PC-3 (cell line): ENCODE measurements around the gene MUC6. TPM values are rescaled to one million over a fixed set of nuclear protein-coding genes. Genes with fewer than 3 reads are reported as not detected.
A peak's percentile ranks its signal among the peaks of the same experiment; 100 is the strongest.

ENCODE experiments used
- ATAC-seq: fragments of 200-7000 bp; cut with Tn5 transposase; 2 replicates; pipeline ENCODE4 v1.9.1; 2020; ENCODE audit warnings: mild to moderate bottlenecking, moderate library complexity
- BruUV-seq: library from RNA; stranded (reverse); fragments of 400-500 nt; replicated peaks from 2 replicates; lab custom pipeline; 2021; lab: Mats Ljungman, UMichigan
- CTCF ChIA-PET: fragments of 300-600 bp; sonication (Branson Sonifier 250); formaldehyde crosslinking; loops from one replicate; lab custom pipeline; 2022; ENCODE audit warnings: antibody characterized with exemption; lab: Charles Lee
- POLR2A ChIA-PET: fragments of 300-600 bp; sonication (Branson Sonifier 250); formaldehyde crosslinking; loops from one replicate; lab custom pipeline; 2022; ENCODE audit warnings: antibody characterized with exemption; ENCODE audit not compliant: unreplicated experiment; lab: Charles Lee
- DNase-seq: peaks from one replicate; pipeline ENCODE4 v3.0.0-alpha.2; 2015
- H2AFZ ChIP-seq: fragments of 300-600 bp; sonication (generic); 2 replicates; pipeline ENCODE4 v1.6.0; 2016; ENCODE audit warnings: antibody characterized with exemption, low read length
- H3F3A ChIP-seq: fragments of 300-600 bp; sonication (generic); one replicate; pipeline ENCODE4 v1.6.0; 2017; ENCODE audit warnings: antibody characterized with exemption, low read length, control low read depth, mild to moderate bottlenecking; ENCODE audit not compliant: unreplicated experiment
- H3K27ac ChIP-seq: fragments of 300-600 bp; sonication (generic); 2 replicates; pipeline ENCODE4 v1.5.1; 2016; ENCODE audit warnings: mild to moderate bottlenecking, low read length
- H3K27me3 ChIP-seq: fragments of 300-600 bp; sonication (generic); 2 replicates; pipeline ENCODE4 v1.6.1; 2016; ENCODE audit warnings: low read length, mixed read lengths
- H3K36me3 ChIP-seq: fragments of 300-600 bp; sonication (generic); 2 replicates; pipeline ENCODE4 v1.6.1; 2016; ENCODE audit warnings: low read depth, mixed run types, low read length, mixed read lengths
- H3K4me1 ChIP-seq: fragments of 300-600 bp; sonication (generic); 2 replicates; pipeline ENCODE4 v1.5.1; 2016; ENCODE audit warnings: low read length; ENCODE audit not compliant: insufficient read depth
- H3K4me2 ChIP-seq: fragments of 300-600 bp; sonication (generic); 2 replicates; pipeline ENCODE4 v1.6.0; 2016; ENCODE audit warnings: low read length
- H3K4me3 ChIP-seq: fragments of 300-600 bp; sonication (generic); 2 replicates; pipeline ENCODE4 v1.5.1; 2016; ENCODE audit warnings: mild to moderate bottlenecking, low read length, mixed read lengths
- H3K79me2 ChIP-seq: fragments of 300-600 bp; sonication (generic); 2 replicates; pipeline ENCODE4 v1.6.1; 2017; ENCODE audit warnings: low read length, mixed read lengths
- H3K9ac ChIP-seq: fragments of 300-600 bp; sonication (generic); 2 replicates; pipeline ENCODE4 v1.6.0; 2016; ENCODE audit warnings: mild to moderate bottlenecking, low read length
- H3K9me2 ChIP-seq: fragments of 300-600 bp; sonication (generic); replicated peaks from 2 replicates; pipeline ENCODE4 v1.6.1; 2016; ENCODE audit warnings: mixed run types, low read length, mixed read lengths
- H3K9me3 ChIP-seq: fragments of 300-600 bp; sonication (generic); 2 replicates; pipeline ENCODE4 v1.6.1; 2016; ENCODE audit warnings: low read length, mixed read lengths
- H4K20me1 ChIP-seq: fragments of 300-600 bp; sonication (generic); 2 replicates; pipeline ENCODE4 v1.6.1; 2016; ENCODE audit warnings: low read length, mixed read lengths
- CTCF ChIP-seq: fragments of 300-600 bp; sonication (generic); conservative IDR thresholded peaks from 2 replicates; pipeline ENCODE4 v1.5.1; 2017; ENCODE audit warnings: antibody characterized with exemption, low read depth, mild to moderate bottlenecking, low read length
- EZH2 ChIP-seq: fragments of 300-600 bp; sonication (generic); IDR thresholded peaks from one replicate; pipeline ENCODE4 v1.6.1; 2017; ENCODE audit warnings: antibody characterized with exemption, mild to moderate bottlenecking, low read length; ENCODE audit not compliant: unreplicated experiment
- EZH2phosphoT487 ChIP-seq: fragments of 300-600 bp; sonication (generic); IDR thresholded peaks from 2 replicates; pipeline ENCODE4 v1.6.1; 2018; ENCODE audit warnings: mild to moderate bottlenecking, antibody characterized with exemption, low read length, borderline replicate concordance
- intact Hi-C: fragments of 100-400 bp; cut with micrococcal nuclease; formaldehyde crosslinking; loops from 2 replicates; pipeline ENCODE4 v1.9.0; 2023
- total RNA-seq: library from RNA; depleted of rRNA; stranded (reverse); fragments of >200 nt; gene quantifications from 2 replicates; pipeline ENCODE4 v1.2.3, GENCODE V29; 2014

The MUC6 gene
- total RNA-seq, 1 experiment from 2014 or later = 0.18 TPM

GRCh38 chr11:1032310-1032891 is 4.1 kb downstream of the MUC6 start:
- Histone ChIP-seq H3K27me3 (no peaks in the 10 kb centered on the region), H3K9me2 (no peaks in the 10 kb centered on the region), H3K4me2 (no peak overlapping the region), H4K20me1 (no peaks in the 10 kb centered on the region), H3K4me3 (no peak overlapping the region), H2AFZ (no peak overlapping the region), H3K4me1 (no peaks in the 10 kb centered on the region), H3F3A (no peaks in the 10 kb centered on the region), H3K27ac (no peak overlapping the region), H3K79me2 (no peaks in the 10 kb centered on the region), H3K9me3 (no peaks in the 10 kb centered on the region), H3K9ac (no peak overlapping the region), H3K36me3 (no peaks in the 10 kb centered on the region)
- TF ChIP-seq EZH2 = no peak
- TF ChIP-seq CTCF = no peak
- TF ChIP-seq EZH2phosphoT487 = no peak
- POLR2A ChIA-PET = no interaction called here
- no TSS peak for BruUV-seq
- DNase-seq (no peak), ATAC-seq (no peak)
- CTCF ChIA-PET = no interaction called here
- intact Hi-C loops = no loop called here

GRCh38 chr11:1031121-1031899 is 5.2 kb downstream of the MUC6 start:
- no peaks in the 10 kb centered on the region for H3K4me1 ChIP-seq
- no peaks in the 10 kb centered on the region for H3K9me2 ChIP-seq
- H3K9ac ChIP-seq = no peak overlapping the region
- TSS peak; percentile 18 for BruUV-seq
- no peaks in the 10 kb centered on the region for H3K27me3 ChIP-seq
- TF ChIP-seq CTCF (no peak), EZH2phosphoT487 (no peak), EZH2 (no peak)
- ChIA-PET POLR2A (no interaction called here), CTCF (no interaction called here)
- H3K9me3 ChIP-seq = no peaks in the 10 kb centered on the region
- no peak for DNase-seq
- H3F3A ChIP-seq = no peaks in the 10 kb centered on the region
- H3K27ac ChIP-seq = no peak overlapping the region
- H4K20me1 ChIP-seq = no peaks in the 10 kb centered on the region
- no peaks in the 10 kb centered on the region for H3K79me2 ChIP-seq
- intact Hi-C loops = no loop called here
- no peak overlapping the region for H2AFZ ChIP-seq
- no peaks in the 10 kb centered on the region for H3K36me3 ChIP-seq
- H3K4me3 ChIP-seq = no peak overlapping the region
- no peak for ATAC-seq
- no peak overlapping the region for H3K4me2 ChIP-seq

GRCh38 chr11:1030556-1030955 is 6.0 kb downstream of the MUC6 start:
- no peak overlapping the region for H2AFZ ChIP-seq
- H3F3A ChIP-seq = no peaks in the 10 kb centered on the region
- no peaks in the 10 kb centered on the region for H3K27me3 ChIP-seq
- H3K36me3 ChIP-seq = no peaks in the 10 kb centered on the region
- no peaks in the 10 kb centered on the region for H3K4me1 ChIP-seq
- no peak overlapping the region for H3K4me3 ChIP-seq
- no peaks in the 10 kb centered on the region for H3K79me2 ChIP-seq
- TF ChIP-seq EZH2 = no peak
- no peak for TF ChIP-seq EZH2phosphoT487
- TF ChIP-seq CTCF = no peak
- H3K4me2 ChIP-seq = no peak overlapping the region
- no peaks in the 10 kb centered on the region for H3K9me2 ChIP-seq
- no TSS peak for BruUV-seq
- POLR2A ChIA-PET = no interaction called here
- DNase-seq = no peak
- no peak for ATAC-seq
- H3K9me3 ChIP-seq = no peaks in the 10 kb centered on the region
- H3K9ac ChIP-seq = no peak overlapping the region
- intact Hi-C loops = no loop called here
- no peaks in the 10 kb centered on the region for H4K20me1 ChIP-seq
- no peak overlapping the region for H3K27ac ChIP-seq
- CTCF ChIA-PET = no interaction called here
